ENCODE data around the gene CHCHD3.

Gene CHCHD3

GRCh38 chr7:132800522-132800921, 281.4 kb downstream of the CHCHD3 start:
- DNase-seq = no peak

- DNase-seq = no peak
Measured at GRCh38 chr7:132799081-132799413, 282.8 kb downstream of the CHCHD3 start.

GRCh38 chr7:132797152-132797551, 284.7 kb downstream of the CHCHD3 start:
- no peak for DNase-seq

GRCh38 chr7:132793474-132793873, 288.4 kb downstream of the CHCHD3 start:
- DNase-seq = no peak

DNA sequence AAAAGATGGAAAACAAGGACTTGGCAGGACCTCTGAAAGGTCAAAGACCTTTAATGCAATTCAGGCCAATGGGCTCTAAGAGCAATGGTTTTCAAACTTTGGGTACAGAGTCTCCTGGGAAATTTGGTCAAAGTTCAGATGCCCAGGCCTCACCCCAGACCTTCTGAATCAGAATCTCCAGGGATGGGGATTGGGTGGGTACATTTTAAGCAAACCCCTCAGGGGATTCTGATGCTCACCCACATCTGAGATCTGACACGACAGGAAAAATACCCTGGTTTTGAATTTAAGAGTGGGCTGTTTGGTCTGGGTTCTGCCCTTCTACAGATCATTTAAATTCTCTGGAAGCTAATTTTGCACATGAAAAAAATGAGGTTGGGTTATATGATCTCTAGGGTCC, 290.9 kb downstream of the CHCHD3 start:
- DNase-seq = no peak

- DNase-seq = no peak
Measured at GRCh38 chr7:132790104-132790503, 291.8 kb downstream of the CHCHD3 start.

DNA sequence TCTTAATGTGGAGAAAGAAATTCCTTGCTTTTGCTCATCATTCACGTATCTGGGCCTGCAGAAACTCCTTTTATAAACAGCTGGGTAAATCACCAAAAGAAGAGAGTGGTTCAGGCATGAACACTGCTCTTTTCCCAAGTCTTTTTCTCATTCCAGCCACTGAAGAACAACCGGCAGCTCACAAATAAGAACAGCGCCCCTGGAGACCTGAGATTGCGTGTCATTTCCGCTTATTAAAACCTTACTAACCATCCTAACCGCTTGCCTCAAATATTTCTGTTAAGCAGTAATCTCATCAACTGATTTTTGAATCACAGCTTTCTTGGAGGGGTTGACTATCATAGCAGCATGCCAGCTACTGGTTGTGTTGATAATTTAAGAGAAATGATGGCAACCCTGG, 292.6 kb downstream of the CHCHD3 start:
- no peak for DNase-seq

GRCh38 chr7:132785870-132786269, 296.0 kb downstream of the CHCHD3 start:
- no peak for DNase-seq

- DNase-seq = no peak
Measured at GRCh38 chr7:132784406-132784805, 297.5 kb downstream of the CHCHD3 start.

DNA sequence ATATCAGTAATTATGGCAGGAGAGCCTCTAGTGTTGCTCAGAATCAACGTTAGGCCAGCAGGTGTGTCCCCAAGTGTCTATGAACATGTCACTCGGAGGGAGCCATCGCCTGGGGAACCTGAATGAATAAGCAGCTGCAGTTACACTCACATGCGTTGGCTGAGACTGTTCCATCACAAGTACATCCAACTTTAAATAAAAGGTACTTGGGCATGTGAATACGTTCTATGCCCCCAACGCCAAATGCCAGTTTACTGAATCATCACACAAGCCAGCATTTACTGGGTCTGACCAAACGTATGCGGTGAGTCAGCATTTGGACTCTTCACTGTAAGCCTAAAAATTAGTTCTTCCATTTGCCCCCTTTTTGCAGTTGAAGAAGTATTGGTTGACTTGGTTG, 298.1 kb downstream of the CHCHD3 start:
- DNase-seq = no peak

DNA sequence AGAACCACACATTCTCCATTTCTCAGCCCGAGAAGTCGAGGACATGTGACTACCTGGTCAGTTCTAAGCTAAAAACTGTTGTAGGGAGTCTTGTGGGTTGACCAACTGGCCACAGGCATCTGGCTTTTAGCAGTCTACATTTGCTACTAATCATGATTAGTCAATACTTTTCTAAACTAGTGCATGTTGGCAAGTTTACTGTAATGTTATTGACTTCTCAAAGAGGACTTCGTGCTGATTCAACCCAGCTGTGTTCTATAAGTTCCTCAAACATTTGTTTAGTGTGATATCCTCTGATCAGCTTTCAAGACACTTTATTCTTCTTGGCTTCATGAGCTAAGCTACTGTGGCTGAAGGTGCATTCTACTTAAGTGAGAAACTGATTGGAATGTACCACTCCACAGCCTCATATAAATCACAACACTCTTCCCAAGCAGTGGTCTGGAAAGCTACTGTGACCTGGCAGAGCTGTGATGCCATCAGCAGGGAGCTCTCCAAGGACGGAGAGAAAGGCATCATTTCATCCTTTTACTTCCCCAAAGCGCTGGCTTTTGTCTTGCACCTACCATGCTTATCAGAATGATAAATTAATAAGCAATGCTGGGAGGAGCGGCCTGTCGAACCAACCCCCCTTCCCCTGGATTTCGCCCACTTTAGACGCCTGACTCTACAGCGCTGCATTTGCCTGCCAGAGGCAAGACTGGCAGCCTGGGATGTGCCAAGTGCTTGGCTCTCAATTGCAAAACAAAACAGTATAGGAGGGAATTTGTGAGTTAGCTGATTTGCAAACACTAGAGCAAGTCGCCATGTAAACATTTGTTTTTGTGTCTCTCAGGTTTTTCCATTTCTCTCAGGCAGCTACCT, 298.9 kb downstream of the CHCHD3 start:
- DNase-seq = no peak

- DNase-seq = no peak
Measured at GRCh38 chr7:132780822-132781221, 301.1 kb downstream of the CHCHD3 start.

DNA sequence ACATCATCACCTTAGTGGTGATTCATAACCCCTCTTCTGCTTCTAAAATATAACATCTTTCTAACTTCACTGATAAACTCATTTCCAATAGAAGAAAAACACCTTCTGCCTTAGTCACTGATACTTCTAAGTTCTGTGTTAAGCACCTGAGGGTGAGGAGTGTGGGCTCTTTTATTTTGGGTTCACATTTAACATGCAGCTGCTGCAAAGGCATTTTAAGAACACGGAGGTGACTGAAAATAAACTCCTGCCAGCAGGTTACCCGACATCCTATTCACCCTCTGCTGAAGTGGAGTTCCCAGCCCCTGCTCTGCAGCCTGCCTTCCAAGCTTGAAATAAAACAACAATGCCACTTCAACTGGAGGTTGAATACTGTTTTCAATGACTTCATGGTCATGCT, 302.7 kb downstream of the CHCHD3 start:
- no peak for DNase-seq

- DNase-seq = no peak
Measured at GRCh38 chr7:132778761-132779160, 303.1 kb downstream of the CHCHD3 start.

GRCh38 chr7:132777956-132778355, 303.9 kb downstream of the CHCHD3 start:
- no peak for DNase-seq

DNA sequence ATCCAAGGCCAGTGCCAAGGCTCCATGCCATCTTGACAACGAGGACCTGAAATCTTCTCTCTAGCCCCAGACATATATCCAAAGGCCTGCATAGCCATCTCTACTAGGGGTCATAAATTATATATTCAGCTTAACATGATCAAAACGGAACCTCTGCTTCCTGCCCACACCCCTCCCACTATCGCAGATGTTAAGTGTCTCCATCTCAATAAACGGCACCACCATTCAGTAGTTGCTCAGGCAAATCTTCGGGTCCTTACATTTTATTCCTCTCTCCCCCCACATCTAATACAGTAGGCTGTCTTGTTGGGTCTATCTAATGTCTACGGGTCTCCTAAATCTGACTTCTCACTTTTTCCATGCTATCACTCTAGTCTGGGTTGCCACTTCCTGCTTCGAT, 304.5 kb downstream of the CHCHD3 start:
- no peak for DNase-seq

- no peak for DNase-seq
Measured at GRCh38 chr7:132776048-132776620, 305.8 kb downstream of the CHCHD3 start.

DNA sequence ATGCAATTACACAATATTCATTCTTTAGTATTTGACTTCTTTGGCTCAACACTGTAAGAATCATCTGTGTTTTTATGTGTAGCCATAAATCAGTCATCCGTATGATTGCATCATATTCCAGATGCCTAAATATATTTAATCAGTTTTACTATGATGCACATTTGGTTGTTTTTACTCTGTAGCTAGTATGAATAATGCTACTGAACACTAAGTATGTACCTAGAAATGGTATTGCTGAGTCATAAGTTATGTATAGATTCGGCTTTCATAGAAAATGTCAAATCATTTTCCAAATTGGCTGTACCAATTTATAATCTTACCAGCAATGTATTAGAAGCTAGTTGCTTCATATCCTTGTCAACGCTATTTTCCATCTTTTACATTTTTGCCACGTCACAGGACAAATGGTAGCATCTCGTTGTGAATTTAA, 308.3 kb downstream of the CHCHD3 start:
- no peak for DNase-seq

GRCh38 chr7:132771301-132771730, 310.6 kb downstream of the CHCHD3 start:
- DNase-seq = no peak

DNA sequence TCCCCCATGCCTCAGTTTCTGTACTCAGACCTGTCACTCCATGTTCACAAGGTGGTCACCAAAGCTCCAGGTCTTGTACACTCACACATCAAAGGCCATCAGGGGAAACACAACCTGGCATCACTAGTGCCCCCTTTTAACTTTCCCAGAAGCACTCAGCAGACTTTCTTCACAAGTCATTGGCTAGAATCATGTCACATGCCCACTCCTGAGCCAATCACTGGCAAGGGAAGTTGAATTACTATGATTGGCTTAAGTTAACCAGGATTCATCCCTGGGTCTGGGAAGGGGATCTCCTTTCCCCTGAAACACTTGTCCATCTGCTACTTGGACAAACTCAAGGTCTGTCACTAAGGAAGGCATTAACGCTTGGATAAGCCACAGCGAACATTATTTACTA, 311.8 kb downstream of the CHCHD3 start:
- DNase-seq = no peak

DNA sequence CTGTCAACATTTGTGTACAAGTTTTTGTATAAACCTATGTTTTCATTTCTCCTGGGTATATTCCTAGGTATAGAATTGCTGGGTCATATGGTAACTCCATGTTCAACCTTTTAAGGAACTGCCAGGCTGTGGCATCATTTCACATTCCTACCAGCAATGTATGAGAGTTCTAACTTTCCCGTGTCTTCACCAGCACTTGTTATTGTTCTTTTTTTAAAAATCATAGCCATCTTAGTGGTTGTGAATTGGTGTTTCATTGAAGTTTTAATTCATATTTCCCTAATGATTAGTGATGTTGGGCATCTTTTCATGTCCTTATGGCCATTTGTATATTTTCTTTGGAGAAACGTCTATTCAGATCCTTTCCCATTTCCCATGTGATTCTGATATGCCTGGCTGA, 312.6 kb downstream of the CHCHD3 start:
- DNase-seq = no peak

DNA sequence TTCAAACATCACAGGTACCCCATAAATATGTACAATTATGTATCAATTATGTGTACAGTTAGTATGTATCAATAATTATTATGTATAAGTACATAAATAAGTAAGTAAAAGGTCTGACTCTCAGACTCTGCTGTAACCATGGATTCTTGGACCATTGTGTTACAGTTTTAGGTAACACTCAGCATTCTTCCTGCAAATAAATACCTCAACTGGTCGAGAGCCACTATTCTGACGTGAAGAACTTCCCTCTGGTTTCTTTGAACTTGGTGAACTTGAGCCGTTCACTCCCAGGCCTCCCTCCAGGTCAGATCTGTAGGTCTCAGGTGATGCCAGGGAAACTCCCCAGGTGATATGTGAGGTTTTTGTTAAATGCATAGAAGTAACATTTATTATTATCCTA, 313.8 kb downstream of the CHCHD3 start:
- DNase-seq = no peak

DNA sequence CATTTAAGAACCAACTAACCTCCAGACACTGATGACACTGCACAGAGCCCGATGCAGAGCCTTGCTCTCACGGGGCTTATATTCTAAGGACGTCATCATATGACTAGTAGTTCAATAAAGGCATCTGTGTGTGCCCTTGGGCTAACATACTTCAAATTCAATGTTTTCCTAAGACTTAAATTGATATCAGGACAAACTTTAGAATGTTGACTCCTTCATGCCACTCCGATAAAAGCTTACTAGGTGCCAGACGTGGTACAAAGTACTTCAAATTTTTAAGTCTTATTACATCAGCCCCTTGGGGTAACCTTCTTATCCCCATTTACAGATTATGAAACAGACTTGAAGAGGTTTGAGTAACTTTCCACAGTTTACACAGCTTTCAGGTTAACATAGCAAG, 314.5 kb downstream of the CHCHD3 start:
- no peak for DNase-seq

- no peak for DNase-seq
Measured at GRCh38 chr7:132766660-132767059, 315.2 kb downstream of the CHCHD3 start.

- no peak for DNase-seq
Measured at GRCh38 chr7:132765861-132766260, 316.0 kb downstream of the CHCHD3 start.
